Left renal pelvis (tissue), 4 donors: ENCODE data around the gene BARX1. TPM values are rescaled to one million over a fixed set of nuclear protein-coding genes. Genes with fewer than 3 reads are reported as not detected.
"Not testable (repeated sequence)": the region's sequence is repeated elsewhere in the genome, so short reads cannot be mapped to it uniquely, and the experiment has no call there.

Experiments used
- DNase-seq, 4 donors: peaks; one replicate each; pipeline ENCODE4 v3.0.0-alpha.2; 2013; ENCODE audit warnings: low read depth in 4 of 4, low spot score in 3 of 4
- polyA plus RNA-seq, 4 donors: library from polyadenylated mRNA; unstranded; fragments of 120-200 nt; gene quantifications; one replicate each; pipeline ENCODE4 v1.2.1, GENCODE V29; 2013; ENCODE audit not compliant: insufficient read length in 4 of 4

Gene BARX1
- polyA plus RNA-seq, 4 donors, result 0.10 to 0.46 (median 0.24) TPM; not detected in 1

- DNase-seq, result no peak
These were observed 2.2 kb downstream of the BARX1 start for GRCh38 chr9:93952784-93953495.

- no peak for DNase-seq
These were observed 2.9 kb downstream of the BARX1 start for GRCh38 chr9:93952119-93952783.

- no peak for DNase-seq
These were observed 3.5 kb downstream of the BARX1 start for GRCh38 chr9:93951655-93952118.

- DNase-seq, result no peak
These were observed 4.2 kb downstream of the BARX1 start for GRCh38 chr9:93950619-93951601.

GRCh38 chr9:93949694-93950449, 5.3 kb downstream of the BARX1 start:
- DNase-seq, result no peak

- DNase-seq, result no peak
These were observed 6.0 kb downstream of the BARX1 start for GRCh38 chr9:93949073-93949693.

- no peak for DNase-seq
These were observed 6.6 kb downstream of the BARX1 start for GRCh38 chr9:93948441-93949072.

- no peak for DNase-seq
These were observed 7.6 kb downstream of the BARX1 start for GRCh38 chr9:93947409-93948070.

GRCh38 chr9:93946338-93946712, 8.8 kb downstream of the BARX1 start:
- no peak for DNase-seq

DNA sequence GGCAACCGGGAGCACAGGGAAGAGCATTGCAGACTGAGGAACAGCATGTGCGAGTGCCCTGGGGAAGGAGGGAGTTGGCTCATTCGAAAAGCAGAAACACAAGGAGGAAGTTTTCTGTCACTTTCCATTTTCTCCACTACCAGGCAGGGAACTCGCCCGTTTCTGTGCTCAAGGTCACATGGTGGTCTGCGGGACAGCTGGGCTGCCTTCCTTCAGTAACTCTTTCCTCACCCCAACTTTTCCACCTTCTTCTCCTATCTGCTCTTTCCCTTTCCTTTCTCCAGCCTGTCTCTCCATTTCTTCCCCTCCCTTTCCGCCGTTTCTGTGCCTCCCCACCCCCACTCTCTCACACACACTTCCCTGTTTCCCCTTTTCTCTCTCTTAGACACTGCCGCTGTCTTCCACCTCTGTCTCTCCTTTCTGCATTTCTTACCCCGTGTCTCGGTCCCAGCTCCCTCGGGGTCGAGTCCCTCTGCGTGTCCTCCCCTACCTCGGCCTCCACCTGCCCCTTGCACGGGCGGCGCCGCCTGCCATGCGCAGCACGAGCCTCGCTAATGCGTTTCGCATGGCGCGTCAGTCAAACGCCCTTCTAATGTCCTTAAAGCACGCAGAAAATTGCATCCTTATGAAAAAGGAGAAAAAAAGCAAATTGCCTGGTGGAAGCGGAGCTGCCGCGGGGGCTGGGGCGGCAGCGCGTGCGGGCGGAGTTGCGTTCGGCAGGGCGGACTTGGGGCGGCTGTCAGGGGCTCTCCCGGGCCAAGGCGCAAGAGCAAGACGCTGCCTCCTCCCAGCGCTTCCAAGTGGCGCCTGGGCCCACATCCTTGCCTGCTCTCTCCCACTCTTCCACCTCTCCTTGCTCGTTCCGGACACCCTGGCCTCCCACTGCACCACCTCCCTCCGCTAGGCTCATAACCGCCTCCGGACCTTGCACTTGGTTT, 9.5 kb downstream of the BARX1 start:
- DNase-seq, result no peak

GRCh38 chr9:93944011-93944410, 11.1 kb downstream of the BARX1 start:
- no peak for DNase-seq

DNA sequence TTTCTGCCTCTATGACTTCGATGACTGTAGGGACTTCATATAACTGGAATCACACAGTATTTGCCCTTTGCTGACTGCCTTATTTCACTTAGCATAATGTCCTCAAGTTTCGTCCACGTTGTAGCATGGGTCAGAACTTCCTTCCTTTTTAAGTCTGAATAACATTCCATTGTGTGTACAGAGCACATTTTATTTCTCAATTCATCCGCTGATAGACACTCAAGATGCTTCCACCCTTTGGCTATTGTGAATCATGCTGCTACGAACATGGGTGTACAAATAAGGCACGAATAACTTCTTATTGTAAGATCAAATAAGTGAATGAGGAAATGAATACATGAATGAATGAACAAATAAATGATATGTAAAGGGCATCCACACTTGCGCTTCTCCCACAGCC, 13.0 kb downstream of the BARX1 start:
- DNase-seq, result no peak

GRCh38 chr9:93941493-93941892, 13.7 kb downstream of the BARX1 start:
- DNase-seq, result no peak

- no peak for DNase-seq
These were observed 14.2 kb downstream of the BARX1 start for GRCh38 chr9:93940951-93941350.

- DNase-seq, result not testable (repeated sequence)
These were observed 15.6 kb downstream of the BARX1 start for GRCh38 chr9:93939589-93939988.

- no peak for DNase-seq
These were observed 18.0 kb downstream of the BARX1 start for GRCh38 chr9:93937193-93937592.

DNA sequence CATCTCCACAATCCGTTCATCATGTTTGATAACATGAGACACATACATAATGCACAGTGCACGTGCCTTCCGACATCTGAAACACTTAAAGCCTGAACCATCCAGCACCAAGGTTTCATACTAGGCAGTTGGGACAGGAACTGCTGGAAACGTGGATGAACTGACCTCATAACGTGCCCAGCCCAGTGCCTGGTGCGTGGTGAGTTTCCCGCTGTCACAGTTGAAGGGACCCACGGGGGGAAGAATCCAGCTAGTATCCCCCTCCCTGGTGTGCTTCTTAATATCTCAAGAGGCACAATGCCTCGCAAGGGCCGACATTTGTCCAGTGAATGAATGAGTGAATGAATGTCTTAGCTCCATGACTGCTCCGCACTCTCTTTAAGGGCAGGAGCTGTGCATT, 23.2 kb downstream of the BARX1 start:
- no peak for DNase-seq

DNA sequence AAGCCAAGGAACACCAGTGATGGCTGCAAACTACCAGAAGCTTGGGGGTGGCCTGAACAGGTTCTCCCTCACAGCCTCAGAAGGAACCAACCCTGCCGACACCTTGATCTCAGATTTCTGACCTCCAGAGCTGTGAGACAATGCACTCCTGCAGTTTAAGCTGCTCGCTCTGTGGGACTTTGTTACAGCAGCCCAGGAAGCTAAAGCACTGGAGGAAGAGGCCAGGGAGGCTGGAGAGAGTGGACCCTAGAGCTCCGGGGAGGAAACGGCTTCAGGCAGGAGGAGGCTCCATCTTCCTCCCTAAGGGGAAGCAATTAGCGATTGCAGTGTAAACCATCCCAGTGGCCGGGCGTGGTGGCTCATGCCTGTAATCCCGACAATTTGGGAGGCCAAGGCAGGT, 25.1 kb downstream of the BARX1 start:
- DNase-seq, result no peak
